Lower lobe of right lung (tissue), 2 donors: ENCODE measurements around the gene ANKRD34B. TPM values are rescaled to one million over a fixed set of nuclear protein-coding genes. Genes with fewer than 3 reads are reported as not detected.

Experiments
- ATAC-seq, 2 donors: fragments of 200-7000 bp; cut with Tn5 transposase; one replicate each; pipeline ENCODE4 v1.9.1; 2020 to 2022; ENCODE audit warnings: mild to moderate bottlenecking in 2 of 2, moderate library complexity in 2 of 2
- DNase-seq: peaks from one replicate; pipeline ENCODE4 v3.0.0-alpha.2; 2020
- H3K27ac ChIP-seq: fragments of 200-600 bp; one replicate; pipeline ENCODE4 v1.8.0; 2022
- H3K27me3 ChIP-seq: fragments of 200-600 bp; one replicate; pipeline ENCODE4 v1.8.0; 2022; ENCODE audit warnings: low read depth
- H3K36me3 ChIP-seq: fragments of 200-600 bp; one replicate; pipeline ENCODE4 v1.8.0; 2022; ENCODE audit warnings: mild to moderate bottlenecking
- H3K4me1 ChIP-seq: fragments of 200-600 bp; one replicate; pipeline ENCODE4 v1.8.0; 2022
- H3K4me3 ChIP-seq: fragments of 200-600 bp; one replicate; pipeline ENCODE4 v1.8.0; 2022; ENCODE audit warnings: mild to moderate bottlenecking
- H3K9me3 ChIP-seq: fragments of 200-600 bp; one replicate; pipeline ENCODE4 v1.8.0; 2022
- CTCF ChIP-seq: fragments of 200-600 bp; IDR thresholded peaks from one replicate; pipeline ENCODE4 v1.8.0; 2022; ENCODE audit warnings: antibody characterized with exemption, mild to moderate bottlenecking
- intact Hi-C: fragments of 100-400 bp; cut with DNase I; formaldehyde crosslinking; loops from one replicate; pipeline ENCODE4 v1.11.0; 2022
- total RNA-seq: library from RNA; stranded (reverse); fragmentation: NEBNext Ultra II Directional; extraction: Animal tissue kit (Norgen Biotek cat#: 25700); gene quantifications from one replicate; pipeline ENCODE4 v1.2.1, GENCODE V29; 2021
- donor health status: DM: no; HTN: yes; CAD: no; lungs with severe emphysema.

The ANKRD34B gene
- total RNA-seq, 1 donor from 2014 or later, result 0.30 TPM

DNA sequence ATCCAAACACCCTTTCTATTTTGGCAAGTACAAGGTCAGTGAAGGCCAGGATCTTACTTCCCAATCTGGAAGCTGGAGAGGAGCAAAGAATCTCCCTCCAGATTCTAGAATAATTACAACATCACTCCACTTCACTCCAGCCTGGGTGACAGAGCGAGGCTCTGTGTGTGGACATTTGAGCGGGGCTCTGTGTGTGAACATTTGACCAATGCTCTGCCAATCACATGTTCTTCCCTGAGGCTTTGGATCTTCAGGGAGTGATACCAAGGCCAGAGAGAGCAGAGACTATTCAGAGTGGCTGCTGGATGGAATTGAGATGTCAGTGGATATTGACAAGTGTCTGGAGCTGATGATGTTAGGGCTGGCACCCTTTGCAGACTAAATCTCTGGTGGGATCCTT lies 24.7 kb upstream of the ANKRD34B start:
- Histone ChIP-seq H3K9me3 (no peaks in the 10 kb centered on the region), H3K27ac (no peak overlapping the region), H3K36me3 (no peaks in the 10 kb centered on the region), H3K4me1 (no peaks in the 10 kb centered on the region), H3K27me3 (no peaks in the 10 kb centered on the region), H3K4me3 (no peak overlapping the region)
- no peak for DNase-seq
- no peak for ATAC-seq
- intact Hi-C loops, result no loop called here
- TF ChIP-seq CTCF, result no peak

GRCh38 chr5:80592761-80593160 lies 22.7 kb upstream of the ANKRD34B start:
- intact Hi-C loops, result no loop called here
- Histone ChIP-seq H3K4me1 (no peaks in the 10 kb centered on the region), H3K9me3 (no peaks in the 10 kb centered on the region), H3K27ac (no peak overlapping the region), H3K27me3 (no peaks in the 10 kb centered on the region), H3K36me3 (no peaks in the 10 kb centered on the region), H3K4me3 (no peak overlapping the region)
- TF ChIP-seq CTCF, result no peak
- ATAC-seq (peak in 1 of 2 donors; percentile 10), DNase-seq (no peak)

GRCh38 chr5:80592105-80592504 lies 22.0 kb upstream of the ANKRD34B start:
- H3K27me3 ChIP-seq, result no peaks in the 10 kb centered on the region
- no peak overlapping the region for H3K4me3 ChIP-seq
- H3K27ac ChIP-seq, result no peak overlapping the region
- ATAC-seq, result peak; percentile 75 to 83
- no peak for TF ChIP-seq CTCF
- H3K4me1 ChIP-seq, result no peaks in the 10 kb centered on the region
- intact Hi-C loops, result no loop called here
- no peaks in the 10 kb centered on the region for H3K36me3 ChIP-seq
- DNase-seq, result no peak
- H3K9me3 ChIP-seq, result no peaks in the 10 kb centered on the region

DNA sequence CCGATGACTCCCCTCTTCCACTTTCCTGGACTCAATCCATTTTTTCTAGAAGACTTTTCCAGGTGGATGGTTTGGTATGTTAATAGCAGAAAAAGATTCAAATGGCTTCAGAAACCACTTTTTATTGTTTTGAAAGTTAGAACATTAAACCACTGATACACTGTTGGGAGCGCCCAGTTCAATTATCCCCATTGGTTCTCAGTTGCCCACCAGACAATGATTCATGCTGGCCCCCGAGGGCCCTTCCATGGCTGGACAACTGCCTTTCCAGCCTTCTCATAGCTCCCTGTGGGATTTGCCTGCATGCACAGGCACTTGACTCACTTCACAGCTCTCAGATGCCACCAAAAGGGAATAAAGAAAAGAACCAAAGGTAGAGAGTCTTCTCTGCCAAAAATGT lies 21.3 kb upstream of the ANKRD34B start:
- no peaks in the 10 kb centered on the region for H3K27me3 ChIP-seq
- no peak for ATAC-seq
- intact Hi-C loops, result no loop called here

GRCh38 chr5:80590766-80591165 lies 20.7 kb upstream of the ANKRD34B start:
- Histone ChIP-seq H3K4me3 (no peak overlapping the region), H3K27me3 (no peaks in the 10 kb centered on the region), H3K4me1 (no peaks in the 10 kb centered on the region), H3K27ac (no peak overlapping the region), H3K9me3 (no peaks in the 10 kb centered on the region), H3K36me3 (no peaks in the 10 kb centered on the region)
- DNase-seq (no peak), ATAC-seq (peak in 1 of 2 donors; percentile 29)
- intact Hi-C loops, result no loop called here
- TF ChIP-seq CTCF, result no peak

More for the DNA sequence above, 21.3 kb upstream of the ANKRD34B start:
- TF ChIP-seq CTCF, result no peak
- Histone ChIP-seq H3K36me3 (no peaks in the 10 kb centered on the region), H3K4me3 (no peak overlapping the region), H3K4me1 (no peaks in the 10 kb centered on the region), H3K9me3 (no peaks in the 10 kb centered on the region), H3K27ac (no peak overlapping the region)
- DNase-seq, result no peak
